Measurements from ENCODE around the gene ELMO1.

Gene ELMO1

GRCh38 chr7:37432281-37432920 lies 16.3 kb downstream of the ELMO1 start:
- Histone ChIP-seq H2AFZ (no peak overlapping the region), H3K79me2 (peaks cover 5% of the 10 kb centered on the region), H3K9me3 (ENCODE audit: control insufficient read depth, low read length) (no peaks in the 10 kb centered on the region), H3K27ac (no peak overlapping the region), H3K4me1 (peaks cover 2% of the 10 kb centered on the region), H3K9ac (no peak overlapping the region), H3K4me3 (ENCODE audit: low read depth, low read length) (no peak overlapping the region), H3K36me3 (ENCODE audit: control insufficient read depth, insufficient read depth, low read length) (no peaks in the 10 kb centered on the region), H3K4me2 (ENCODE audit: low read length) (no peak overlapping the region), H3K27me3 (ENCODE audit: control insufficient read depth, insufficient read depth, low read length) (no peaks in the 10 kb centered on the region)
- TF ChIP-seq CTCF (IDR thresholded peaks at IDR 0.05), result no peak

- no peak overlapping the region for H3K27ac ChIP-seq
Measured at GRCh38 chr7:37431413-37431812, 17.3 kb downstream of the ELMO1 start.

GRCh38 chr7:37430640-37431039 lies 18.0 kb downstream of the ELMO1 start:
- Histone ChIP-seq H3K27ac (no peak overlapping the region), H3K4me1 (peaks cover 2% of the 10 kb centered on the region), H2AFZ (no peak overlapping the region), H3K9me3 (ENCODE audit: control insufficient read depth, low read length) (no peaks in the 10 kb centered on the region), H3K79me2 (peaks cover 2% of the 10 kb centered on the region), H3K4me2 (ENCODE audit: low read length) (no peak overlapping the region), H3K36me3 (ENCODE audit: control insufficient read depth, insufficient read depth, low read length) (no peaks in the 10 kb centered on the region), H3K27me3 (ENCODE audit: control insufficient read depth, insufficient read depth, low read length) (no peaks in the 10 kb centered on the region), H3K4me3 (ENCODE audit: low read depth, low read length) (no peak overlapping the region), H3K9ac (no peak overlapping the region)
- TF ChIP-seq CTCF (IDR thresholded peaks at IDR 0.05), result no peak

More at GRCh38 chr7:37431413-37431812, 17.3 kb downstream of the ELMO1 start:
- H2AFZ ChIP-seq, result no peak overlapping the region
- no peak for TF ChIP-seq CTCF (IDR thresholded peaks at IDR 0.05)
- no peak overlapping the region for H3K9ac ChIP-seq
- H3K9me3 ChIP-seq (ENCODE audit: control insufficient read depth, low read length), result no peaks in the 10 kb centered on the region
- no peak overlapping the region for H3K4me2 ChIP-seq (ENCODE audit: low read length)
- H3K36me3 ChIP-seq (ENCODE audit: control insufficient read depth, insufficient read depth, low read length), result no peaks in the 10 kb centered on the region
- peaks cover 2% of the 10 kb centered on the region for H3K4me1 ChIP-seq
- H3K4me3 ChIP-seq (ENCODE audit: low read depth, low read length), result no peak overlapping the region
- H3K27me3 ChIP-seq (ENCODE audit: control insufficient read depth, insufficient read depth, low read length), result no peaks in the 10 kb centered on the region
- peaks cover 2% of the 10 kb centered on the region for H3K79me2 ChIP-seq

- H3K27me3 ChIP-seq (ENCODE audit: control insufficient read depth, insufficient read depth, low read length), result no peaks in the 10 kb centered on the region
- peaks cover 2% of the 10 kb centered on the region for H3K4me1 ChIP-seq
- no peak overlapping the region for H2AFZ ChIP-seq
Measured at GRCh38 chr7:37430171-37430570, 18.5 kb downstream of the ELMO1 start.

More at GRCh38 chr7:37430171-37430570, 18.5 kb downstream of the ELMO1 start:
- Histone ChIP-seq H3K4me2 (ENCODE audit: low read length) (no peak overlapping the region), H3K9ac (no peak overlapping the region), H3K36me3 (ENCODE audit: control insufficient read depth, insufficient read depth, low read length) (no peaks in the 10 kb centered on the region), H3K9me3 (ENCODE audit: control insufficient read depth, low read length) (no peaks in the 10 kb centered on the region), H3K4me3 (ENCODE audit: low read depth, low read length) (no peak overlapping the region), H3K27ac (no peak overlapping the region), H3K79me2 (peaks cover 4% of the 10 kb centered on the region)
- no peak for TF ChIP-seq CTCF (IDR thresholded peaks at IDR 0.05)
